Stimulated activated CD4-positive, alpha-beta T cell treated with anti-CD3 and anti-CD28 coated beads, TNF-alpha, amount 100 ng/mL, for 1 hour (primary cell): ENCODE measurements around the gene KDF1.

ENCODE experiments used
- DNase-seq, 3 donors: peaks; one replicate each; pipeline ENCODE4 v3.0.0-alpha.2; 2020; ENCODE audit warnings: low read depth in 3 of 3, low spot score in 1 of 3

Gene KDF1

GRCh38 chr1:26959722-26960624, at the start of gene KDF1:
Gene KDF1 (minus strand): TSS chr1:26960468. CDS start chr1:26952380, 8,088 bp downstream.
- peak in 2 of 3 donors; percentile 22 to 30 for DNase-seq

- no peak for DNase-seq
Measured at GRCh38 chr1:27009601-27010197, 49.4 kb upstream of the KDF1 start.

- DNase-seq: no peak
Measured at GRCh38 chr1:27007909-27008582, 47.8 kb upstream of the KDF1 start.

- no peak for DNase-seq
Measured at GRCh38 chr1:27006683-27007082, 46.4 kb upstream of the KDF1 start.

GRCh38 chr1:27005648-27006496, 45.6 kb upstream of the KDF1 start:
- no peak for DNase-seq

- DNase-seq: no peak
Measured at GRCh38 chr1:27005166-27005530, 44.9 kb upstream of the KDF1 start.

- no peak for DNase-seq
Measured at GRCh38 chr1:27004471-27005165, 44.4 kb upstream of the KDF1 start.

- no peak for DNase-seq
Measured at GRCh38 chr1:27003745-27004470, 43.6 kb upstream of the KDF1 start.

GRCh38 chr1:27001570-27002360, 41.5 kb upstream of the KDF1 start:
- no peak for DNase-seq

GRCh38 chr1:27000817-27001460, 40.7 kb upstream of the KDF1 start:
- no peak for DNase-seq

- DNase-seq: no peak
Measured at GRCh38 chr1:27000090-27000816, 40.0 kb upstream of the KDF1 start.

GRCh38 chr1:26999440-26999987, 39.2 kb upstream of the KDF1 start:
- DNase-seq: no peak

- DNase-seq: no peak
Measured at GRCh38 chr1:26998429-26999300, 38.4 kb upstream of the KDF1 start.

- DNase-seq: no peak
Measured at GRCh38 chr1:26996665-26997064, 36.4 kb upstream of the KDF1 start.

GRCh38 chr1:26996024-26996423, 35.8 kb upstream of the KDF1 start:
- no peak for DNase-seq

GRCh38 chr1:26994787-26995517, 34.7 kb upstream of the KDF1 start:
- DNase-seq: no peak
